Osteoblast (primary cell): ENCODE results near the gene CDK9. TPM values are rescaled to one million over a fixed set of nuclear protein-coding genes. Genes with fewer than 3 reads are reported as not detected.

ENCODE experiments used
- DNase-seq: peaks from one replicate; pipeline ENCODE4 v3.0.0; 2011; ENCODE audit warnings: low spot score, mixed read lengths; ENCODE audit not compliant: insufficient read length; ENCODE audit errors: missing footprints
- H2AFZ ChIP-seq: 2 replicates; pipeline ENCODE4 v1.6.0; 2011; ENCODE audit warnings: mild to moderate bottlenecking, low read length
- H3K27ac ChIP-seq: 2 replicates; pipeline ENCODE4 v1.5.1; 2011; ENCODE audit warnings: mild to moderate bottlenecking, low read depth, low read length, moderate library complexity
- H3K27me3 ChIP-seq: 2 replicates; pipeline ENCODE4 v1.6.0; 2012; ENCODE audit warnings: mild to moderate bottlenecking, control low read depth, inconsistent platforms, low read length, moderate library complexity; ENCODE audit not compliant: insufficient read depth
- H3K36me3 ChIP-seq: 2 replicates; pipeline ENCODE4 v1.5.1; 2011; ENCODE audit warnings: mild to moderate bottlenecking, low read length, control low read depth, moderate library complexity; ENCODE audit not compliant: insufficient read depth
- H3K4me1 ChIP-seq: 2 replicates; pipeline ENCODE4 v1.5.1; 2011; ENCODE audit warnings: mild to moderate bottlenecking, low read length, control low read depth, moderate library complexity; ENCODE audit not compliant: insufficient read depth
- H3K4me2 ChIP-seq: 2 replicates; pipeline ENCODE4 v1.6.0; 2011; ENCODE audit warnings: mild to moderate bottlenecking, low read length; ENCODE audit not compliant: insufficient read depth
- H3K4me3 ChIP-seq: fragments of 200-600 bp; sonication (generic); 3 replicates; pipeline ENCODE4 v1.5.1; 2012; ENCODE audit warnings: mild to moderate bottlenecking, low read length, inconsistent platforms; ENCODE audit not compliant: insufficient read depth
- H3K79me2 ChIP-seq: 2 replicates; pipeline ENCODE4 v1.6.0; 2012; ENCODE audit warnings: mild to moderate bottlenecking, low read length, control low read depth, inconsistent platforms; ENCODE audit not compliant: insufficient read depth
- H3K9me3 ChIP-seq: 2 replicates; pipeline ENCODE4 v1.5.1; 2011; ENCODE audit warnings: low read depth, low read length, control low read depth
- H4K20me1 ChIP-seq: 2 replicates; pipeline ENCODE4 v1.6.0; 2012; ENCODE audit warnings: mild to moderate bottlenecking, low read length, control low read depth; ENCODE audit not compliant: insufficient read depth
- CTCF ChIP-seq: IDR thresholded peaks from 2 replicates; pipeline ENCODE4 v1.5.1; 2011; ENCODE audit warnings: mild to moderate bottlenecking, low read depth, low read length, moderate library complexity; ENCODE audit errors: extremely low read depth
- total RNA-seq: library from RNA; depleted of rRNA; stranded (reverse); fragments of >200 nt; gene quantifications from 2 replicates; pipeline ENCODE4 v1.2.3, GENCODE V29; 2012

The CDK9 gene
- total RNA-seq, 1 donor: 56.1 TPM

- Histone ChIP-seq H3K9me3 (no peaks in the 10 kb centered on the region), H3K79me2 (no peaks in the 10 kb centered on the region), H3K27ac (no peak overlapping the region), H3K4me1 (peaks cover 11% of the 10 kb centered on the region), H3K4me3 (no peak overlapping the region), H3K27me3 (peaks cover 4% of the 10 kb centered on the region), H3K36me3 (no peaks in the 10 kb centered on the region), H2AFZ (no peak overlapping the region), H4K20me1 (peaks cover 3% of the 10 kb centered on the region), H3K4me2 (no peak overlapping the region)
- TF ChIP-seq CTCF: no peak
- no peak for DNase-seq
These were observed 17.1 kb upstream of the CDK9 start for GRCh38 chr9:127768698-127769097.

GRCh38 chr9:127769101-127769500 lies 16.7 kb upstream of the CDK9 start:
- Histone ChIP-seq H3K36me3 (no peaks in the 10 kb centered on the region), H3K4me1 (peaks cover 11% of the 10 kb centered on the region), H4K20me1 (peaks cover 3% of the 10 kb centered on the region), H3K27me3 (peaks cover 4% of the 10 kb centered on the region), H3K9me3 (no peaks in the 10 kb centered on the region), H3K79me2 (no peaks in the 10 kb centered on the region), H2AFZ (no peak overlapping the region), H3K4me2 (no peak overlapping the region), H3K4me3 (no peak overlapping the region), H3K27ac (no peak overlapping the region)
- TF ChIP-seq CTCF: no peak
- DNase-seq: no peak

- Histone ChIP-seq H3K36me3 (no peaks in the 10 kb centered on the region), H3K9me3 (no peaks in the 10 kb centered on the region), H3K4me2 (no peak overlapping the region), H3K4me1 (peaks cover 11% of the 10 kb centered on the region), H3K27ac (no peak overlapping the region), H3K4me3 (no peak overlapping the region), H3K27me3 (peaks cover 4% of the 10 kb centered on the region), H2AFZ (no peak overlapping the region), H4K20me1 (peaks cover 3% of the 10 kb centered on the region), H3K79me2 (no peaks in the 10 kb centered on the region)
- no peak for DNase-seq
- no peak for TF ChIP-seq CTCF
These were observed 15.8 kb upstream of the CDK9 start for GRCh38 chr9:127769929-127770582.

- H3K36me3 ChIP-seq: no peaks in the 10 kb centered on the region
- H3K4me2 ChIP-seq: peak overlapping the region; percentile 86
- no peaks in the 10 kb centered on the region for H3K79me2 ChIP-seq
- no peak for TF ChIP-seq CTCF
- H2AFZ ChIP-seq: no peak overlapping the region
- H3K27me3 ChIP-seq: peaks cover 4% of the 10 kb centered on the region
- peaks cover 11% of the 10 kb centered on the region for H3K4me1 ChIP-seq
- no peaks in the 10 kb centered on the region for H3K9me3 ChIP-seq
- peak overlapping the region; percentile 73 for H3K4me3 ChIP-seq
- no peak for DNase-seq
- H4K20me1 ChIP-seq: peaks cover 3% of the 10 kb centered on the region
- H3K27ac ChIP-seq: no peak overlapping the region
These were observed 15.3 kb upstream of the CDK9 start for GRCh38 chr9:127770583-127770904.
